HG02588 (cell line): ENCODE results near the gene TM2D3.
A peak's percentile ranks its signal among the peaks of the same experiment; 100 is the strongest.

Experiments used
- ATAC-seq: cut with Tn5 transposase; IDR thresholded peaks from one replicate; pipeline ENCODE4 v1.9.1; 2021; ENCODE audit warnings: mild to moderate bottlenecking, moderate library complexity; ENCODE audit not compliant: unreplicated experiment

TM2D3 gene, protein sequence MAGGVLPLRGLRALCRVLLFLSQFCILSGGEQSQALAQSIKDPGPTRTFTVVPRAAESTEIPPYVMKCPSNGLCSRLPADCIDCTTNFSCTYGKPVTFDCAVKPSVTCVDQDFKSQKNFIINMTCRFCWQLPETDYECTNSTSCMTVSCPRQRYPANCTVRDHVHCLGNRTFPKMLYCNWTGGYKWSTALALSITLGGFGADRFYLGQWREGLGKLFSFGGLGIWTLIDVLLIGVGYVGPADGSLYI

GRCh38 chr15:101652098-101652785, at the start of gene TM2D3:
TM2D3 (minus strand) TSS chr15:101652381; CDS start chr15:101652361, 20 bp downstream.
- peak; percentile 86 for ATAC-seq

DNA sequence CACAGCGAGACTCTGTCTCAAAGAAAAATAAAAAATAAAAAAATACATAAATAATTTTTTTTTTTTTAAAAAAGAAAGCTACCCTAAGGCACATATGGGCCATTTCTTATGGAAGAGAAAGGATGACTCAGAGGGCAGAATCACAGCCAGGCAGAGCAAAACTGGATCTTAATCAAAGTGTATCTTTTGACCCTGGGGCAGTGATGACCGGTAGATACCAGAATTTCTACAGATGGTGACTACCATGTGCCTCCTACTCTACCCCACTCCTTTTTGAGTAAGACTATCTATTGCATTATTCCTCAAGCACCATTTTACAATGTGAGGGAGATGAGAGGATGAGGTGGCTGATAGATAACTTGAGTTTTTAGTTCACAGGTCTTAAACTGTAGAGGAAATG, 46.1 kb upstream of the TM2D3 start:
- no peak for ATAC-seq

DNA sequence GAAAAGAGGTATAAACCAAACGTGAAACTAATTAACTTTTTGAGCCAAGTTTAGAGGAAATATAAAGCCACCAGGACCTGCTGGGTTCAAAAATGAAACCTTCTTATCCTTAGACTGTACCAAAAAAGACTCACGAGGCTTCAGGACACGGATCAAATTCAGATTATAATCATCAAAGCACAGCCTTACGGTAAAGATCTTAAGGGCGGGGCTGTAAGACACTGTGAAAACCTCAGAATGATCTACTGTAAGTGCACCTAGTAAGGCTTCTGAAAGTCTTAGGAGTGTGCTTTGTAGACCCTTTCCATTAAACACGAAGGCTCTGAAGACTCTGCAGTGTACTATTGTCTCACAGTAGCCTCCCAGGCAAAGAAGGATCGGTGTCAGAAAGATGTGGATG, 45.3 kb upstream of the TM2D3 start:
- ATAC-seq: no peak

DNA sequence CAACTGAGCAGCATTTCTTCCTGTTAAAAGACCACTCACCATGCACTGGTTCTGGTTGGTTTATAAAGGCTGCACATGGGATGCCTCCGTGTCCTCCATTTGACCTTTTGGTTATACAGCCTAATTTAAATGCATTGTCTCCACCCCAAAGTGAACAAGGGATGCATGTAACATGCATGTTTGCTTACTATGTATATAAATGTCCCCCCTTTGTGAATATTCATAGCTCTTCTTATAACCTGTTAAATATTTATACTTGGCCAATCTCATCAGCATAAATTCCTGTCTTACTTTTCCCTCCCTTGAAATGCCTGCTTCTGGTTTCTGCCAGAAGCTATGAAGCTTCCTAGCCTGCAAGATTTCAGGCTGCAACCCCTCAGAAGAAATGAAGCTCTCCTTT, 44.6 kb upstream of the TM2D3 start:
- ATAC-seq: no peak

DNA sequence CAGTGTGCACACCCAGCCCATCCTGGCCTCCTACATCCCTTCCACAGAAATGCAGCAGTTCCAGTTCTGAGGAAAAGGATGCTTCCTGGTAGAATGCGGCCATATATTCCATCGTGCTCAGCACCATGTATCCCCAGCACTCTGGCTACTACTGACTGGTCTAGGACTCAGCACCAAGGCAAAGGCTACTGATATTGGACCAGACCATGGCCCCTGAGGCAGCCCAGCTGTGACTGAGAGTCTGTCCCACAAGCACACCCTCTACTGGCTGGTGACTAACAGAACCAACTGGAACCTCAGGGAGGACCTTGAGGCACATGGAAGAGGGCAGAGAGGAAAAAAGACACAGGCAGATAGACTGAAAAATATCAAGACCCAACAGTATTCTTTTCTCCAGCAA, 42.1 kb upstream of the TM2D3 start:
- no peak for ATAC-seq

- ATAC-seq: no peak
These were observed 40.8 kb upstream of the TM2D3 start for GRCh38 chr15:101692801-101693598.

DNA sequence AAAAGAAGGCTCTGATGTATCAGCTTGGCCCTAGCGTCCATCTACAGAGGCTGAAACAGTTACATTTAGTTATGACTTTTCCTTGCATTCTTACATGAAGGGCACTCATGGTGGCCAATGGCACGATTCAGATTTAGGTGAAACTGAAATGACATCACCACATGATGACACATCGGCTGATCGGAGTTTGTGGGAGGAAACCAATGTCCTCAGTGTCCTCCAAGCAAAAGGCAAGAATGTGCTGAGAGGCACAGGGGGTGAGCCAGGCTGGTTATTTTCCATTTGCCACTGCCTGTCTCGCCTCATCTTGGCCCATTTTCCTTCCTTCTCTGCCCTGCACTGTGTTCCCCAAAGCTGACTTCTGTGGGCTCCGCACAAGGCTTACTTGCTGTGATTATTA, 37.7 kb upstream of the TM2D3 start:
- no peak for ATAC-seq

- ATAC-seq: no peak
These were observed 34.5 kb upstream of the TM2D3 start for GRCh38 chr15:101686718-101687117.

- ATAC-seq: no peak
These were observed 32.7 kb upstream of the TM2D3 start for GRCh38 chr15:101684877-101685276.

GRCh38 chr15:101684384-101684783, 32.2 kb upstream of the TM2D3 start:
- ATAC-seq: no peak

GRCh38 chr15:101679806-101680205, 27.6 kb upstream of the TM2D3 start:
- no peak for ATAC-seq

DNA sequence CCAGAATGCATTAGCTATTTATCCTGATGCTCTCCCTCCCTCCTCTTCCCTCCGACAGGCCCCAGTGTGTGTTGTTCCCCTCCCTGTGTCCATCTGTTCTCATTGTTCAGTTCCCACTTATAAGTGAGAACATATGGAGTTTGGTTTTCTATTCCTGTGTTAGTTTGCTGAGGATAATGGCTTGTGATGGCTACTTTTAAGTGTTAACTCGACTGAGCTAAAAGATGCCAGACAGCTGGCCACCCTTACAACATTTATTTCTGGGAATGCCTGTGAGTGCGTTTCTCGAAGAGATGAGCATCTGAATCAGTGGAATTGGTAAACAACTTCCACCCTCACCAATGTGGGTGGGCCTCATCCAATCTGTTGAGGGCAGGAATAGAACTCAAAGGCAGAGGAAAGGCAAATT, 24.7 kb upstream of the TM2D3 start:
- ATAC-seq: no peak

DNA sequence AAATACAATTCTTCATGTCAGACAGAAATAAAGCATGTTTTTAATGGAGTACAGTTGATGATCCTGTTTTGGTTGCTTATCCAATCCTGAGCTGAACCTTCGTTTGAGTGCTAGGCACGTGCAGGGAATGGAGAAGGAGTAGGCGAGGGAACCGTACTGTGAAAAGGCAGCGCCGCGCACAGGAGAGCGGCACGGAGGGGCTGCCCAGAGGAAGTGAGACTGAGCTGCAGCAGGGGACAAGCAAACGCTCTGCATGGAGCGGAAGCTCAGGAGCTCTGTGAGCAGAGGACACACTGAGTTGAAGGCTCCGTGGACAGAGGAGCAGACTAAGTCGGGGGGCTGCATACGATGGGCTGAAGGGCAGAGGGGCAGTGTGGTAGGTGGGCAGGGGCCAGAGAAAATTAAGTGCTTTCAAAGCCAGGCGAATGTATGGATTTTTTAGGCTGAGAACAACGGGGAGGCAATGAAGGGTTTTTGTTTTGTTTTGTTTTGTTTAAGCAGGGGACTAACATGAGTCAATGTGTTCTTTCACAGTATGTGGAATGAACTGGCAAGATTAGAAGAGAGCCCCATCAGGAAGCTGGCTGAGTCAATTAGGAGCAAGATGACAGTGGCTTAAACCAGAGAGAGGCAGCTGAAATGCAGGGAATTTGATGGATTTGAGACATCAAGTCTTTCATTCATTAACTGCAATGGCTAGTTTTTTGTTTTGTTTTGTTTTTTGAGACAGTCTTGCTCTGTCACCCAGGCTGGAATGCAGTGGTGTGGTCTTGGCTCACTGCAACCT, 23.8 kb upstream of the TM2D3 start:
- peak; percentile 82 for ATAC-seq

- ATAC-seq: no peak
These were observed 22.8 kb upstream of the TM2D3 start for GRCh38 chr15:101675015-101675414.

GRCh38 chr15:101672298-101672697, 20.1 kb upstream of the TM2D3 start:
- no peak for ATAC-seq

DNA sequence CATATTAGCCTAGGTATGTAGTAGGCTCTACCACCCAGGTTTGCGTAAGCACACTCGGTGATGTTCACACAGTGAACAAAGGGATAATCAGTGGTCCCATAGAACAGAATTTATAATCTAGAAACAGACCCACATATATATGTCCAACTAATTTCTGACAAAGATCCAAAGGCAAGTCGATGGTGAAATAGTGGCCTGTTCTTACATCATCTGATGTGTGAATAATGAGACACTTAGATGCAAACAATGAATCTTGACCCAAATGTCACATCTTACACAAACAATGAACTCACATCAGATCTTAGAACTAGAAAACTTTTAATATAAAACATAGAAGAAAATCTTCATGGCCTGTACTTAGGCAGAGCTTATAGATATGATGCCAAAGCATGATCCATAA, 17.6 kb upstream of the TM2D3 start:
- no peak for ATAC-seq

- ATAC-seq: no peak
These were observed 15.7 kb upstream of the TM2D3 start for GRCh38 chr15:101667881-101668280.

DNA sequence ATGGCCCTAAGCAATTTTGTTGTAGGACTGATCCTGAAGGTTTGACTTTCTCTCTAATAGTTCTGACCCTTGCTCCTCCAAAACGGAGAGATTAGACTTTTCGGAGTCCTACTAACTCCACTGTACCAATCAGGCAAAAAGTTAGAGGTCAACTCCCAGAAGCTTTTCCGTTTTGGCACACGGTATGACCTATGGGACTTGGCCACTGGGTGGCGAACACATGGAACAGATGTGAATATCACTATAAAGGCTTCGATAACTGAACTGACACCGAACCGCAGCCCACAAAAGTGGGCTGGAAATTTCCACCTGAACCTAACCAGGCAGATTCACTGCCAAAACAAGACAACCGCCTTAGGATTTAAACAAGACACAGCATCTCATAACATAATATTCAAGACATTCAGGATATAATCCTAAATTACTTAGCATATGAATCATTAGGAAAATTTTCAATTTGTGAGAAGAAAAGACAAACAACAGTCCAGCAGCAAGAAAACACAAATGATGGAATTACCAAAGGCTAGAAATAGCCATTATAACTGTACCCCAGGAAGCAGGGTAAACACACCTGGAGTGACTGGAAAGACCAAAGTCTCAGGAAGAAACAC, 12.2 kb upstream of the TM2D3 start:
- ATAC-seq: no peak

DNA sequence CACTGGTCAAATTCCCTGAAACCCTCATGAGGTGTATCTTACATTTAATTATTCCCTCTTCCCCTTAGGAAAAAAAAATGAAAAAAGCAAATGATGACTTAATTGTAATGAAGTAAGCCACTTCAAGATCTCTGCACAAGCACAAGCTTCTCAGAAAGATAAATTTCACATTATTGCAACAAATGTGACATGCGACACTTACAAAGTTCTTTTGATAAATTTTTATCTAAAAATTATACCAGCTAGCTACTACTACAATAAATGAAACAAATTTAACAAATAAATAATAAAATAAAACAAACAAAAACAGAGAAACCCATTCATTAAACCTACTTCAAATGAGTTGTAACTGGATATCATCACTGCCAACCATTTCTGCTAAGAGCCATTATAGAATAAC, 10.0 kb upstream of the TM2D3 start:
- ATAC-seq: no peak

DNA sequence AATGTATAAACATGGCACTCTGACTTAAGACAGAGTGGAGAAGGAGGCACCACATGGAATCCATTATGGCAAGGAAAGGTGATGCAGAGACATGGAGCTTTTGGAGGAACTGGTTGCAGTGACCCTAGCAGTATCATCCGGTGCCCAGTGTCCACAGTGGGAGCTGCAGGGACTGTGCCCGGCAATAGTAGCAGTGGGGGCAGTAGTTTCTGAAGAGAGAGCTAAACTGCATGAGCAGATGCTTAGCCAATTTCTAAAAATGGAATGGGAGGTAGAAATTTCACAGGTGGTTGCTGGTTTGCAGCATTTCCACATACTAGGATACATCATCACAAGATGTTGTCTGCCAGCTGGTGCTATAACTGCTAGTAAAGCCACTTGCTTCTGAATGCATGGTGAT, 7.8 kb upstream of the TM2D3 start:
- ATAC-seq: no peak
